SK-N-SH (cell line): ENCODE results near the gene P2RY6. TPM values are rescaled to one million over a fixed set of nuclear protein-coding genes. Genes with fewer than 3 reads are reported as not detected.
A peak's percentile ranks its signal among the peaks of the same experiment; 100 is the strongest.

ENCODE experiments used
- CTCF ChIA-PET: fragments of 300-600, 350-600 bp; formaldehyde crosslinking; extraction: SDS; loops from one replicate; lab custom pipeline; 2021; lab: Yijun Ruan, JAX
- POLR2A ChIA-PET: fragments of 350-600 bp; sonication (Branson Sonifier 250); formaldehyde crosslinking; extraction: SDS; loops from one replicate; lab custom pipeline; 2020; ENCODE audit warnings: antibody characterized with exemption, inconsistent platforms; lab: Yijun Ruan, JAX
- DNase-seq: peaks from one replicate; pipeline ENCODE4 v3.0.0; 2012
- H2AFZ ChIP-seq: fragments of 200-600 bp; sonication (generic); 2 replicates; pipeline ENCODE4 v1.8.1; 2016; ENCODE audit warnings: antibody characterized with exemption, mild to moderate bottlenecking, low read depth
- H3F3A ChIP-seq: fragments of 200-600 bp; sonication (generic); replicated peaks from 2 replicates; pipeline ENCODE3; 2016; ENCODE audit warnings: antibody characterized with exemption, mild to moderate bottlenecking; ENCODE audit not compliant: insufficient read depth
- H3K27ac ChIP-seq, 2 experiments: fragments of 200-500 bp in 1 of 2; fragments of 200-600 bp in 1 of 2; sonication (Bioruptor generic) in 1 of 2; sonication (generic), shearing (Covaris generic) in 1 of 2; 2 replicates each; pipeline versions ENCODE4 v1.5.1 to v1.6.1; 2014 to 2016; ENCODE audit warnings: low read depth in 2 of 2, inconsistent platforms in 1 of 2, low read length in 1 of 2, mild to moderate bottlenecking in 1 of 2, mixed read lengths in 1 of 2
- H3K27me3 ChIP-seq: fragments of 200-600 bp; sonication (generic), shearing (Covaris generic); 2 replicates; pipeline ENCODE4 v1.6.1; 2016; ENCODE audit warnings: mixed run types; ENCODE audit not compliant: insufficient read depth
- H3K36me3 ChIP-seq, 2 experiments: fragments of 200-500 bp in 1 of 2; fragments of 200-600 bp in 1 of 2; sonication (Bioruptor generic) in 1 of 2; sonication (generic) in 1 of 2; replicated peaks in 1 of 2; 2 replicates each; pipeline versions ENCODE3 to v1.5.1; 2014 to 2016; ENCODE audit warnings: low read length in 1 of 2, mild to moderate bottlenecking in 1 of 2; ENCODE audit not compliant: insufficient read depth in 2 of 2, control insufficient read depth in 1 of 2
- H3K4me1 ChIP-seq, 2 experiments: fragments of 200-500 bp in 1 of 2; fragments of 200-600 bp in 1 of 2; sonication (Bioruptor generic) in 1 of 2; sonication (generic), shearing (Covaris generic) in 1 of 2; 2 replicates each; pipeline versions ENCODE4 v1.5.1 to v1.6.1; 2014 to 2016; ENCODE audit warnings: low read depth in 1 of 2, low read length in 1 of 2, mixed run types in 1 of 2; ENCODE audit not compliant: insufficient read depth in 2 of 2, control insufficient read depth in 1 of 2
- H3K4me2 ChIP-seq: fragments of 200-600 bp; sonication (generic), shearing (Covaris generic); 2 replicates; pipeline ENCODE4 v1.6.1; 2017; ENCODE audit warnings: mixed run types
- H3K4me3 ChIP-seq, 2 experiments: fragments of 200-500 bp in 1 of 2; fragments of 200-600 bp in 1 of 2; sonication (Bioruptor generic) in 1 of 2; sonication (generic), shearing (Covaris generic) in 1 of 2; 2 replicates each; pipeline versions ENCODE4 v1.5.1 to v1.8.1; 2014 to 2016; ENCODE audit warnings: low read depth in 2 of 2, inconsistent platforms in 1 of 2, low read length in 1 of 2, mild to moderate bottlenecking in 1 of 2, mixed read lengths in 1 of 2, moderate library complexity in 1 of 2
- H3K79me2 ChIP-seq: fragments of 200-600 bp; sonication (generic); 2 replicates; pipeline ENCODE4 v1.8.1; 2017; ENCODE audit warnings: mild to moderate bottlenecking; ENCODE audit not compliant: insufficient read depth
- H3K9ac ChIP-seq: fragments of 200-600 bp; sonication (generic); 2 replicates; pipeline ENCODE4 v1.6.1; 2017; ENCODE audit warnings: mixed run types
- H3K9me2 ChIP-seq: fragments of 200-600 bp; sonication (generic); 2 replicates; pipeline ENCODE4 v1.6.1; 2017; ENCODE audit warnings: mixed run types
- H3K9me3 ChIP-seq: fragments of 200-600 bp; sonication (generic); 2 replicates; pipeline ENCODE4 v1.6.1; 2017; ENCODE audit warnings: mixed run types, mild to moderate bottlenecking, moderate library complexity
- H4K20me1 ChIP-seq: fragments of 200-600 bp; sonication (generic); 2 replicates; pipeline ENCODE4 v1.6.1; 2017; ENCODE audit warnings: mild to moderate bottlenecking, mixed run types; ENCODE audit not compliant: insufficient read depth
- CHD2 ChIP-seq: fragments of 150-350 bp; IDR thresholded peaks from 2 replicates; pipeline ENCODE4 v1.6.1; 2018; ENCODE audit warnings: low read length; ENCODE audit not compliant: partially characterized antibody
- ELF1 ChIP-seq: IDR thresholded peaks from 2 replicates; pipeline ENCODE4 v1.4.0; 2012
- EP300 ChIP-seq, 2 experiments: IDR thresholded peaks; 2 replicates each; pipeline versions ENCODE4 v1.4.0 to v1.6.1; 2012; ENCODE audit warnings: borderline replicate concordance in 1 of 2, low read depth in 1 of 2, low read length in 1 of 2
- EZH2phosphoT487 ChIP-seq: fragments of 200-600 bp; sonication (generic); IDR thresholded peaks from 2 replicates; pipeline ENCODE4 v1.6.1; 2017; ENCODE audit warnings: low read depth, mixed run types, mild to moderate bottlenecking, antibody characterized with exemption, moderate library complexity, borderline replicate concordance
- FOSL2 ChIP-seq: IDR thresholded peaks from 2 replicates; pipeline ENCODE4 v1.4.0; 2012; ENCODE audit warnings: low read depth, mild to moderate bottlenecking, moderate library complexity, borderline replicate concordance
- FOXJ3 ChIP-seq: sonication (generic); formaldehyde crosslinking; IDR thresholded peaks from 2 replicates; pipeline ENCODE4 v1.5.1; 2020; ENCODE audit warnings: mild to moderate bottlenecking, missing genetic modification reagents
- GATA2 ChIP-seq: sonication (generic); formaldehyde crosslinking; IDR thresholded peaks from 2 replicates; pipeline ENCODE4 v1.5.0; 2020; ENCODE audit warnings: mild to moderate bottlenecking, missing genetic modification reagents
- IRF3 ChIP-seq: fragments of 150-350 bp; IDR thresholded peaks from 2 replicates; pipeline ENCODE4 v1.6.1; 2016; ENCODE audit warnings: mild to moderate bottlenecking, low read depth, low read length
- MEF2A ChIP-seq: IDR thresholded peaks from 2 replicates; pipeline ENCODE4 v1.4.0; 2012; ENCODE audit warnings: low read depth, borderline replicate concordance
- MXI1 ChIP-seq: IDR thresholded peaks from 2 replicates; pipeline ENCODE4 v1.6.1; 2012; ENCODE audit warnings: mild to moderate bottlenecking, low read depth, low read length, improper control_type of control experiment
- NFIC ChIP-seq: IDR thresholded peaks from 2 replicates; pipeline ENCODE4 v1.4.0; 2012; ENCODE audit warnings: borderline replicate concordance
- PBX3 ChIP-seq: IDR thresholded peaks from 2 replicates; pipeline ENCODE4; 2012
- POLR2AphosphoS5 ChIP-seq: IDR thresholded peaks from 2 replicates; pipeline ENCODE4 v1.6.1; 2012; ENCODE audit warnings: low read depth, low read length
- RAD21 ChIP-seq: IDR thresholded peaks from 2 replicates; pipeline ENCODE4 v1.6.1; 2012; ENCODE audit warnings: mild to moderate bottlenecking, low read length
- RCOR1 ChIP-seq: fragments of 150-350 bp; IDR thresholded peaks from 2 replicates; pipeline ENCODE4 v1.6.1; 2017; ENCODE audit warnings: antibody characterized with exemption, low read length
- RFX5 ChIP-seq: IDR thresholded peaks from 2 replicates; pipeline ENCODE4 v1.6.1; 2012; ENCODE audit warnings: mild to moderate bottlenecking, improper control_type of control experiment, low read length
- YY1 ChIP-seq: IDR thresholded peaks from 2 replicates; pipeline ENCODE4 v1.4.0; 2012; ENCODE audit warnings: low read depth, mild to moderate bottlenecking
- ZBTB33 ChIP-seq: IDR thresholded peaks from 2 replicates; pipeline ENCODE4 v1.4.0; 2012; ENCODE audit warnings: low read depth, borderline replicate concordance
- WGBS: methylation state at CpG from one replicate; pipeline ENCODE4 v1.1.6; 2017; ENCODE audit warnings: low lambda C conversion rate; 5-methylcytosine and 5-hydroxymethylcytosine counted together
- polyA plus RNA-seq, 3 experiments: library from polyadenylated mRNA; depleted of rRNA; stranded (reverse); fragments of >200 nt; gene quantifications; 2 replicates each; pipeline ENCODE4 v1.2.3, GENCODE V29; 2012

P2RY6 gene
- polyA plus RNA-seq (2012; rRNA removed) = 0.15 and 0.16 TPM in 2 replicates
- polyA plus RNA-seq (2012; cell fraction: cytosol; rRNA removed) = 0.09 and 0.31 TPM in 2 replicates
- 0.26 and 0.27 TPM in 2 replicates for polyA plus RNA-seq (2012; cell fraction: nucleus; rRNA removed)

- TF ChIP-seq EZH2phosphoT487 (no peak), GATA2 (CRISPR knock-in tag) (peak; percentile 96), FOSL2 (no peak; the same call in 1 of the 2 replicates), EP300 (IDR thresholded peaks at IDR 0.05; ENCODE audit: borderline replicate concordance in 1 of 2, low read depth in 1 of 2, low read length in 1 of 2) (peak in 1 of 2 experiments; percentile 95; a peak in 2 of 4 replicates), NFIC (no peak), POLR2AphosphoS5 (0 out of 2 replicates have a peak, but pooled peaks have one; percentile 29), RFX5 (no peak), MXI1 (peak; percentile 46), RCOR1 (peak; percentile 97), CHD2 (peak; percentile 88), MEF2A (no peak), PBX3 (no peak), IRF3 (no peak), RAD21 (peak; percentile 19), ZBTB33 (no peak), ELF1 (no peak), YY1 (no peak), FOXJ3 (CRISPR knock-in tag) (peak; percentile 90)
- TF ChIP-seq, all 33 proteins: peak for 8
- Histone ChIP-seq H3F3A (no peaks in the 10 kb centered on the region), H3K9me3 (no peaks in the 10 kb centered on the region), H3K27me3 (no peaks in the 10 kb centered on the region), H3K36me3 (no peaks in the 10 kb centered on the region), H3K4me1 (peaks cover 3 to 62% of the 10 kb centered on the region in 2 experiments; a peak in 2 of 4 replicates), H3K27ac (peak within 1 kb of the TSS; percentile 28 to 97; a peak in 3 of 4 replicates), H3K4me3 (no peak within 1 kb of the TSS), H2AFZ (peak within 1 kb of the TSS; percentile 79; the same call in 1 of the 2 replicates), H3K79me2 (no peaks in the 10 kb centered on the region), H3K4me2 (no peak within 1 kb of the TSS), H4K20me1 (no peaks in the 10 kb centered on the region), H3K9me2 (no peaks in the 10 kb centered on the region), H3K9ac (no peak within 1 kb of the TSS)
- 46% methylated on average over 9 of the region's 17 CpGs for WGBS
- ChIA-PET POLR2A (interaction anchor here (1.0 to 1.2 kb wide), 3 partner anchors 9 to 29 kb away, joined by 3 to 6 read pairs (median 3); no protein-coding TSS in a partner anchor), CTCF (interaction anchor here (1.0 to 15.0 kb wide), 5 partner anchors 14 to 79 kb away, joined by 3 to 179 read pairs (median 5); no protein-coding TSS in a partner anchor)
- DNase-seq = peak; percentile 87
Measured at GRCh38 chr11:73271936-73272679, at the start of gene P2RY6. Gene P2RY6 (plus strand): TSS chr11:73272338. CDS start chr11:73296519, 24,181 bp downstream.
